NCI-H2227 (cell line): ENCODE measurements around the gene OPA3.
A peak's percentile ranks its signal among the peaks of the same experiment; 100 is the strongest.
"Not testable (repeated sequence)": the region's sequence is repeated elsewhere in the genome, so short reads cannot be mapped to it uniquely, and the experiment has no call there.

Experiments used
- DNase-seq: peaks from one replicate; lab custom pipeline; 2025; ENCODE audit not compliant: unreplicated experiment; lab: John Stamatoyannopoulos, UW

OPA3 gene

GRCh38 chr19:45522010-45522941 is 62.3 kb downstream of the OPA3 start:
- no peak for DNase-seq

DNA sequence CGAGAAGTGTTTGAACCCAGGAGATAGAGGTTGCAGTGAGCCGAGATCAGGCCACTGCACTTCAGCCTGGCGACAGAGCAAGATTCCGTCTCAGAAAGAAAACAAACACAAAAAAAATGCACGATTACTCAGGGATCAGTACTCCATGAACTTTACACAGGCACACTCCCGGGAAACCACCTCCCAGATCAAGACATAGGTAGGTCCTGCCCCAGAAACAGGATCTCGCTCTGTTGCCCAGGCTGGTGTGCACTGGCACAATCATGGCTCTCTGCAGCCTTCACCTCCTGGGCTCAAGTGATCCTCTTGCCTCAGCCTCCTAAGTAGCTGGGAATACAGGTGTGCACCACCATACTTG is 66.2 kb downstream of the OPA3 start:
- no peak for DNase-seq

DNA sequence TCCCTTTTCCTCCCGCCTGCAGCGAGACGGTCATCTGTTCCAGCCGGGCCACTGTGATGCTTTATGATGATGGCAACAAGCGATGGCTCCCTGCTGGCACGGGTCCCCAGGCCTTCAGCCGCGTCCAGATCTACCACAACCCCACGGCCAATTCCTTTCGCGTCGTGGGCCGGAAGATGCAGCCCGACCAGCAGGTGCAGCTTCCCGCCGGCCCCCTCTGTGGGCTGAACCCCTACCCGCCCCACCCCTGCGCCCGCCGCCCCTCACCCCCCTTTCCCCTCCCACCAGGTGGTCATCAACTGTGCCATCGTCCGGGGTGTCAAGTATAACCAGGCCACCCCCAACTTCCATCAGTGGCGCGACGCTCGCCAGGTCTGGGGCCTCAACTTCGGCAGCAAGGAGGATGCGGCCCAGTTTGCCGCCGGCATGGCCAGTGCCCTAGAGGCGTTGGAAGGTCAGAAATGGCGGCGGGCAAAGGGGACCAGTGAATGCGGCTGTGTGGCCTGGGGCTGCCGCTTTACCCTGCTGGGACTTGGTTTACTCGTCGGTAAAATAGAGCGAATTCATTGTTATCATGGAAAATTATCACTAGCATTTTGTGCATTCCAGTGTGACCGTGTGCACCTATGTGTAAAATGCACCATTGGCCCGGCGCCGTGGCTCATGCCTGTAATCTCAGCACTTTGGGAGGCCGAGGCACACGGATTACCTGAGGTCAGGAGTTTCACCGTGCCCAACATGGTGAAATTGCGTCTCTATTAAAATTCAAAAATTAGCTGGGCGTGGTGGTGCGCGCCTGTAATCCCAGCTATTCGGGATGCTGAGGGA is 66.7 kb downstream of the OPA3 start:
- DNase-seq: no peak

GRCh38 chr19:45517238-45517637 is 67.4 kb downstream of the OPA3 start:
- no peak for DNase-seq

- DNase-seq: no peak
Observed at GRCh38 chr19:45515807-45516401, 68.7 kb downstream of the OPA3 start.

DNA sequence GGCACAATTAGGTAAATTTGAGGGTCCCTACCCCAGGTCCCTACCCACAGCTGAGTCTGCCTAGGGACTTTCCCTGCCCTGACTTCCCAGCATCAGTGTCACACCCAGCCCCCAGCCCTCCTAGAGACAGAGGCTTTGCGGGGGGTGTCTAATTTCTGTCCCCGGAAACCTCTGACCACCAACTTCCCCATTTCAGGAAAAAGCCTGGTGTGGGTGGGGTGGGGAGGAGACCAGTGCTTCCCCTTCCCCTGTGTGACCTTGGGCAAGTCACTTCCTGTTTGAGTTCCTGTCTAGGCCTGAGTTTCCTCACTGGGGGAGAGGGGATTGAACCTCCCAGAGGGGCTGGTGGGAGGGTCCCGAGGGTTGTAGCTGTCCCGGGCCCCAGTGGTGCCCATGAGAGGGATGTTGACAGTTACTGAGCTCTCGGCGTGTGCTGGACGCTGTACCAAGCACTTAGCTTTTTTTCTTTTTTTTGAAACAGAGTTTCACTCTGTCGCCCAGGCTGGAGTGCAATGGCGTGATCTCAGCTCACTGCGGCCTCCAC is 69.4 kb downstream of the OPA3 start:
- no peak for DNase-seq

- no peak for DNase-seq
Observed at GRCh38 chr19:45514376-45515051, 70.1 kb downstream of the OPA3 start.

- DNase-seq: no peak
Observed at GRCh38 chr19:45512881-45513483, 71.6 kb downstream of the OPA3 start.

DNA sequence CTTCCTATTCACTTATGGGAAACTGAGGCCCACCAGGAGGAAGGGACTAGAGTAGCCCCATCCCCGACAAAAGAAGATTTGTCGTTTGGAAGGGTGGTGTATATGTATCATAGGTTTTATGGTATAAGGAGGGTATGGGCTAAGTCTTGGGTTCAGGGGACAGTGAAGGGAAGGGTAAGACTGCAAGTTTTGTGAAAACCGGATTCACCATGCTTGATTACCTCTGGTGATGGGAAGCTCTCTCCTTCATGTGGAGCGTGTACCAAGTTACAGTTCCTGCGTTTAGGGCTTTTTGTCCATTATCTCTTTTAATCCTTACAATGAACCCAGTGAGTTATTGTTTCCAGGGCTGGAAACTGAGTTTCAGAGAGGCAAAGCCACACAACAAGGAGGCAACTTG is 73.5 kb downstream of the OPA3 start:
- no peak for DNase-seq

DNA sequence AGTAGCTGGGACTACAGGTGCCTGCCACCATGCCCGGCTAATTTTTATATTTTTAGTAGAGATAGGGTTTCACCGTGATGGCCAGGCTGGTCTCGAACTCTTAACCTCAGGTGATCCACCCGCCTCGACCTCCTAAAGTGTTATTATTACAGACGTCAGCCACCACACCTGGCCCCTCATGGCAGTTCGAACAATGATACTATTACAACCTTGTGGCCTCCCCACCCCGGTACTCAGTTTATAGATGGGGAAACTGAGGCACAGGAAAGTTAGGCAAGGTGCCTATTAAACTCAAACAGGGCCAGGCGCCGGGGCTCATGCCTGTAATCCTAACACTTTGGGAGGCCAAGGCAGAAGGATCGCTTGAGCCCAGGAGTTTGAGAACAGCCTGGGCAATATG is 74.2 kb downstream of the OPA3 start:
- DNase-seq: not testable (repeated sequence)

GRCh38 chr19:45509692-45510015 is 74.9 kb downstream of the OPA3 start:
- no peak for DNase-seq

DNA sequence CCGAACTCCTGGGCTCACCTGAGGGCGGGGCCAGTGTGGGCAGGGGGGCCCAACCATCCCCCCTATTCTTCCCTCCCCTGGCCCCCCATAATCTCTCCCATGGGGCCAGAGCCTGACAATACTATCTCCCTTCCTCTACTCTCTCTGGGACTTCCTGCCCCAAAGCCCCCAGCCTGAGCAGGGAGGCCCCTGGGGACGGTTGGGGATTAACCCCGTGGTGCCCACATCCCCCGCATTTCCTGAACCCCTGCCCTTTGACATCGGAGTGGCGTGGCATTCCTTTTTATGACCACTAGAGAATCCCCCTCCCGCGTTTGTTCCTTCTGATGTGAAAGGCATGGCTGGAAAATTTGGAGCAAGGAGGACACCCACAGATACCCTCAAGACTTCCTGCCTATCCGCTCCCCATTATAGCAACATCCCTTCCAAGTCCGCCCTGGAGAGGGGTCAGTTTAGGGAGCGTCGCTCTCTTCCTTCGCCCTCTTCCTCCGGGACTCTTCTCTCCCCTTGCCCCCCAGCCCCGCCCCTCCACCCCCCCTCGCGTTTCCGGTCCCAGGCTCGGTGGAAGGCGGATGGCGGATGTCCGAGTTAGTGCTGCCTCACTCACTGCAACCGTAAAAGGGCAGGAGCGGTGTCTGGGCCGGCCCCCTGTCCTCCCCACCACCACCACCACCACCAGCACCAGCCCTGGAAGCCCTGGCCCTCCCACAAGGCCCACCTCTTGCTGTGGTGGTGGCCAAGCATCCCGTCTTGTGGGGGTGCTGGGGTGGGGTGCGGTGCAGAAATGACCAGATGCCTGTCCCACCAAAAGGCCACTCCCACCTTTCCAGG is 75.5 kb downstream of the OPA3 start:
- peak; percentile 21 for DNase-seq

- DNase-seq: no peak
Observed at GRCh38 chr19:45508417-45508860, 76.2 kb downstream of the OPA3 start.

DNA sequence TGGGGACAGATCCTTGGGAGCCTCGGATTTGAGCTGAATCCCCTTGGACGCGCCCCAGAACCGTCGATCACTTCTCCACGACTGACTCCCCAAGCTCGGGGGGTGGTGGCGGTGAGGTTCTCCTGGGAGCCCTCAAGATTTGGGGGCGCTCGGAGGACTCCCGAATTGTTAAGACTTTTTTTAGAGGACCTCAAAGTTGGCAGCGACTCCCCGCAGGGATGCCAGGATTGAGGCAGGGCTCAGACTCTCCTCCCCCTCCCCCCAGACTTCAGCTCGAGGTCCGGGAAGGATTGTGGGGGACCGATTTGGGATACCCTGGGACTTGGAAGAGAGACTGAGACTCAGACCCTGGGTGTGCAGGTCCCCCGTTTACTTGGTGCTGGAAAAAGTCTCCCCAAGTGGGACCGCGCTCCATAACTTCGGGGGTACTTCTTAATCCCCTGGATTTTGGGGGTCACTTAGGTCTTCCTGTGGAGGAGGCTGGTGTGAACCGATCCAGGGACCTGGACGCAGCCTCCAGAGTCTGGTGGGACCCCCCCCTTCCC is 76.7 kb downstream of the OPA3 start:
- DNase-seq: no peak

DNA sequence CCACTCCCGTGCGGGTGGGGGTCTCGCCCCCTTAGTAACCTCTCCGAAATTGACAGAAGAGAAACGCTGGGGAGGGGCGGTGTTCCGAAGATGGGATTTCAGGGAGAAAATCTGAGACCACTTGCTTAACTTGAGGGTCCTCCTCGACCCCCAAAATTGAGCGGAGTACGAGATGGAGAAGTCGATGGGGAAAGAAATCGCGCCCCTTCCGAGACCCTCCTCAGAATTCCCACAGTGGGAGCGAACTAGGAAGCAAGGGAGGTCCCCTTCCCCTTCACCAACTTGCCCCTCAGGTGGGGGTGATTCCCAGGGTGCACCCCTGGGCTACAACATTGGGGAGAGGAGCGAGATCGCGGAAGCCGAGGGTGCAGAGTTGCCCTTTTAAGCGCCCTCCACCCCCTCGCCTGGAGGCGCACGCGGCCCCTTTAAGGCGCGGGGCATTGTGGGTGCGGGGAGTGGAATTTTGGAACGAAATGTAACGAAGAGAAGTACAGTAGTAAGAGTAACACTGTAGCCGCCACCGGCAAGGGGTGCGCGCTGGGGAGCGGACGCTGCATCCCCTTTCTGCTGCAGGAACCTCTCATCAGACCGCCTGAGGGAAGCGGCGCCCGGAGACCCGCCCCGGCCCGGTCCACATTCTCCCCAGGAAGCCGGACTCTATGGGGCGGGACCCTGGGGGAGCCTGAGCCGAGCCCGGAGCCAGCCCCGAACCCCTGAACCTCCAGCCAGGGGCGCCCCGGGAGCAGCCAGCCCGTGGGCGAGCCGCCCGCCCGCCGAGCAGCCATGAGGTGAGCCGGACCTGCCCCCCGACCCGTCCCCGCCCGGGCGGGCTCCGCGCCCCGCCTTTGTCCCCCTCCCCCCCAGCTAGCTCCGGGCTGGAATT is 77.4 kb downstream of the OPA3 start, which contains the start of gene VASP:
TSS of gene VASP (plus strand) at position 491 of the 883 bp plus-strand sequence. CDS start at position 784, 293 bp downstream.
- peak; percentile 71 for DNase-seq

DNA sequence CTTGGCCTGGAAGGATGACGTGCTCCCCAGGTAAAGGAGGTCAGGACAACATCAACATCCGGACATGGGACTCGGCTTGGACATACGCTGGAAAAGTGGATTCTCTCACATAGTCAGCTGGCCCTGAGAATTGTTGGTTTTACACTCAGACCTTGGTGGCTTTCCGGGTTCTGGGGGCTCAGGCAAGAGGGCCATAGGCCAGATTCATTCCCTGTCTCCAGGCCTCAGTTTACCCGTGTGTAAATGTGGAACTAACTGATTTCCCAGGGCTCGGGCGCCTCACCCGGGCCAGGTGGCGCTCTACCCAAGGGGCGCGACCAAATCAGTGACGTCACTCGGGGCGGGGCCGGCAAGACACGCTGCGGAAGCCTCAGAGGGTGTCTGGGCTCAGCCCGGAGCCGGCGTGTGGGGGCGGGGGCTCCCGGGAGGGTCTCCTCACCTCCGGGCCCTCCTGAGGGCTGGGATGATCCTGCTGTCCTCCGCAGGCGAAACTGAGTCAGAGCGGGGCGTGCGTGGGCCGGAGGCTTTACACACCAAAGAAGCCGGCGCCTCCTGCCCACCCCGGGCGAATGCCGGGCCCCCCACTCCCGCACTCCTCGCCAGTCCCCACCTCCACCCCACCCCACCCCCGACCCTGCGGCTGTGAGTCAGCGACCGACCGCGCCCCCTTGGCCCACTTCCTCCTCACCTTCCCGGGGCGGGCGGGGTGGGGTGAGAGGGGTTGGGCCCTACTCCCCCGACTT is 78.2 kb downstream of the OPA3 start:
- peak; percentile 90 for DNase-seq

DNA sequence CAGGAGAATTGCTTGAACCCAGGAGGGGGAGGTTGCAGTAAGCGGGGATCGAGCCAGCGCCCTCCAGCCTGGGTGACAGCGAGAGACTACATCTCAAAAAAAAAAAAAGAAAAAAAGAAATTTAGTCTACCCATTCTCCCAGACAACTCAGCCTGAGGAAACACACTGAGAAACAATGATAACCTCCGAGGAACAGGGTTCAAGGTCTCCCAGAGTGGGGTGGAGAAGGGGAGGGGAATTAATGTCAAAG is 78.7 kb downstream of the OPA3 start:
- no peak for DNase-seq
